H1 (cell line): ENCODE measurements around the gene SOHLH1.

Source experiments
- CEBPB ChIP-seq: IDR thresholded peaks from 2 replicates; pipeline ENCODE4 v1.6.1; 2012; ENCODE audit warnings: low read depth, low read length
- CTCF ChIP-seq, 3 experiments: IDR thresholded peaks; 1 replicate in 2 of 3; 2 replicates in 1 of 3; pipeline versions ENCODE4 v1.5.1 to v1.6.1; 2011; ENCODE audit warnings: low read length in 3 of 3, mild to moderate bottlenecking in 3 of 3, inconsistent platforms in 2 of 3, low read depth in 1 of 3, moderate library complexity in 1 of 3; ENCODE audit not compliant: insufficient read depth in 1 of 3; ENCODE audit errors: control extremely low read depth in 1 of 3
- EGR1 ChIP-seq: IDR thresholded peaks from 2 replicates; pipeline ENCODE4 v1.6.1; 2011; ENCODE audit warnings: low read depth, low read length, borderline replicate concordance
- EZH2 ChIP-seq: fragments of 200-600 bp; sonication (generic); IDR thresholded peaks from 2 replicates; pipeline ENCODE4 v1.7.1; 2012; ENCODE audit warnings: low read depth, mild to moderate bottlenecking, moderate library complexity, low read length, inconsistent platforms; ENCODE audit not compliant: severe bottlenecking
- POLR2A ChIP-seq, 2 experiments: IDR thresholded peaks; 1 replicate in 1 of 2; 2 replicates in 1 of 2; pipeline ENCODE4 v1.6.1; 2011; ENCODE audit warnings: low read depth in 2 of 2, low read length in 2 of 2, mild to moderate bottlenecking in 2 of 2; ENCODE audit errors: control extremely low read depth in 1 of 2
- RAD21 ChIP-seq, 2 experiments: IDR thresholded peaks in 1 of 2; conservative IDR thresholded peaks in 1 of 2; 2 replicates each; pipeline ENCODE4 v1.6.1; 2011; ENCODE audit warnings: low read depth in 2 of 2, low read length in 2 of 2, improper control_type of control experiment in 1 of 2, inconsistent platforms in 1 of 2, mild to moderate bottlenecking in 1 of 2, moderate library complexity in 1 of 2

DNA sequence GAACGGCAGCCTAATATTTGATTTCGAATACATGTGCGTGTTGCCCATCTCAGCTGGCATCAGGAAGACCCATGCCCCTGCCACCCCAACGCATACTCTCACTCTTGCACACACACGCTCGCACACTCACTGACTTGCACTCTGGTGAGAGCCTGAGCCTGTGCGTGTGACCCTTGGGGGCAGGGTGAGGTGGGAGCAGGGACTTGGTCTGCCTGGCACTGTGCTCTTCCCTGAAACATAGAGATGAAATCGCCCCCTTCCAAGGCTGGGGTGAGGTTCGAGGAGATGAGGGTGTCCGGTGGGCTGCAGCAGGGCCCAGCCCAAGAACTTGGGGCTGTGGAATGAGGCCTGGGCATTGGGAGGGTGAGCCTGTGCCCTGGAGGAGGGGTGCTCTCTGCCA lies 35.0 kb downstream of the SOHLH1 start:
- TF ChIP-seq RAD21 (IDR thresholded peaks at IDR 0.05 in 1 of 2, conservative IDR thresholded peaks at IDR 0.05 in 1 of 2; ENCODE audit: low read depth in 2 of 2, low read length in 2 of 2): no peak
- TF ChIP-seq CEBPB: no peak
- no peak for TF ChIP-seq EGR1
- no peak for TF ChIP-seq CTCF (IDR thresholded peaks at IDR 0.05; ENCODE audit: control extremely low read depth in 1 of 3, insufficient read depth in 1 of 3, low read depth in 1 of 3, low read length in 3 of 3)
- TF ChIP-seq POLR2A (IDR thresholded peaks at IDR 0.05; ENCODE audit: control extremely low read depth in 1 of 2, low read depth in 2 of 2, low read length in 2 of 2): no peak
- TF ChIP-seq EZH2: no peak
